NCI-H2107 treated with DMSO at 0.1 percent for 48 hours (cell line): ENCODE measurements around the gene INAVA.
"Not testable (repeated sequence)": the region's sequence is repeated elsewhere in the genome, so short reads cannot be mapped to it uniquely, and the experiment has no call there.

Experiments
- DNase-seq: peaks from one replicate; lab custom pipeline; 2025; ENCODE audit not compliant: unreplicated experiment; lab: John Stamatoyannopoulos, UW

Gene INAVA

DNA sequence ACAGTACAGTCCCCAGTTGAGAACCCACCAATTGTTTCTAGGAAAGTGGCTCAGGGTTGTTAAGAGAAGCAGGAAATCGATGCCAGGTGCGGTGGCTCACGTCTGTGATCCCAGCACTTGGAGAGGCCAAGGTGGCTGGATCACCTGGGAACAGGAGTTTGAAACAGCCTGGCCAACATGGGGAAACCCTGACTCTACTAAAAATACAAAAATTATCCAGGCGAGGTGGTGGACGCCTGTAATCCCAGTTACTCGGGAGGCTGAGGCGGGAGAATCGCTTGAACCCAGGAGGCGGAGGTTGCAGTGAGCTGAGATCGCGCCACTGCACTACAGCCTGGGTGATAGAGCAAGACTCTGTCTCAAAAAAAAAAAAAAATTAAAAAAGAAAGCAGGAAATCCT is 67.5 kb downstream of the INAVA start:
- not testable (repeated sequence) for DNase-seq

DNA sequence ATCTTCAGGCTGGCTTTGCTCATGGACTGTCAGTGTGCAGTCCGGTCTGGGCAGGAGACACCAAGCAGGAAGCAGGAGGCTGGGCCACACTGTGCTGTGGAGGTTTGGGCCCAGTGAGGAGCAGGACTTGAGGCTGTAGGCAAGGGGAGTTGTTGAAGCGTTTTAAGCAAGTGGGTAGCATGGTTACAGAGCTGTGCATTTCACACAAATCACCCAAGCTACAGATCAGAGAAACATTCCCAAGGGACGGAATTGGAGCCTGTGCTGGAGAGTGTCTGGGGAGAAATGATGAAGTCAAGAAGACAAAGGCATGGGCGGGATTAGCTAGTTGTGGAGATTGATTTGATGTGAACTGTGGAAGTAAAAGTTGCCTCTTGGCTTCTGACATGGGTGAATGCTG is 67.9 kb downstream of the INAVA start:
- peak; percentile 93 for DNase-seq

DNA sequence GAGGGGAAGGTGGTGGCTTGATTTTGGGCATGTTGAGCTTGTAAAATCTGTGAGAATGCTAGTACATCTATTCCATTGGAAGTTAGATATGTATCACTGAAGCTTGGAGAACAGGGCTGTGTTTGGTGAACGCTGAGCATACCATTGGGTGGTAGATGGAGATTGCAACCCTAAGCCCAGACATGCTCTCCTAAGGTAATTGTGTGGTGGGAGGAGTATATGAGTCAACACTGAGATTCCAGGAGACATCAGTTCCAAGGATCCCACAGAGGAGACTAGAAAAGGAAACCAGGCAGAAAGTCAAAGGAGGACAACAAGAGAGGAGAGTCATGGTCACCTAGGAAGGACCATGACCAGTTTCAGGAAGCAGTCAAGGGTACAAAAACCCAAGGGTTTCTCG is 68.4 kb downstream of the INAVA start:
- DNase-seq: no peak

- not testable (repeated sequence) for DNase-seq
Measured at GRCh38 chr1:200963888-200964287, 69.2 kb downstream of the INAVA start.
